NCI-H345 treated with DMSO at 0.1 percent for 48 hours (cell line): ENCODE results near the gene BCAP29.
"Not testable (repeated sequence)": the region's sequence is repeated elsewhere in the genome, so short reads cannot be mapped to it uniquely, and the experiment has no call there.

Source experiments
- DNase-seq: peaks from one replicate; lab custom pipeline; 2025; ENCODE audit not compliant: unreplicated experiment; lab: John Stamatoyannopoulos, UW

The BCAP29 gene

GRCh38 chr7:107615910-107616680 lies 36.0 kb downstream of the BCAP29 start:
- no peak for DNase-seq

GRCh38 chr7:107622429-107622828 lies 42.4 kb downstream of the BCAP29 start:
- DNase-seq, result no peak

- DNase-seq, result no peak
These were observed 42.8 kb downstream of the BCAP29 start for GRCh38 chr7:107622894-107623293.

GRCh38 chr7:107627002-107627401 lies 47.0 kb downstream of the BCAP29 start:
- no peak for DNase-seq

GRCh38 chr7:107628461-107629064 lies 48.5 kb downstream of the BCAP29 start:
- no peak for DNase-seq

- no peak for DNase-seq
These were observed 50.3 kb downstream of the BCAP29 start for GRCh38 chr7:107630342-107630741.

GRCh38 chr7:107631588-107632491 lies 51.8 kb downstream of the BCAP29 start:
- DNase-seq, result no peak

GRCh38 chr7:107632492-107632865 lies 52.4 kb downstream of the BCAP29 start:
- DNase-seq, result no peak

- no peak for DNase-seq
These were observed 58.5 kb downstream of the BCAP29 start for GRCh38 chr7:107638594-107638993.

- DNase-seq, result not testable (repeated sequence)
These were observed 59.0 kb downstream of the BCAP29 start for GRCh38 chr7:107639070-107639469.

- DNase-seq, result no peak
These were observed 61.6 kb downstream of the BCAP29 start for GRCh38 chr7:107641676-107642075.

- DNase-seq, result no peak
These were observed 62.5 kb downstream of the BCAP29 start for GRCh38 chr7:107642501-107642900.

- no peak for DNase-seq
These were observed 63.4 kb downstream of the BCAP29 start for GRCh38 chr7:107643407-107643806.

GRCh38 chr7:107643938-107644308 lies 63.9 kb downstream of the BCAP29 start:
- no peak for DNase-seq

- DNase-seq, result no peak
These were observed 64.4 kb downstream of the BCAP29 start for GRCh38 chr7:107644309-107644974.

- DNase-seq, result no peak
These were observed 72.6 kb downstream of the BCAP29 start for GRCh38 chr7:107652642-107653041.

- DNase-seq, result no peak
These were observed 78.4 kb downstream of the BCAP29 start for GRCh38 chr7:107658467-107658866.

- DNase-seq, result no peak
These were observed 79.6 kb downstream of the BCAP29 start for GRCh38 chr7:107659666-107660065.

- no peak for DNase-seq
These were observed 80.5 kb downstream of the BCAP29 start, which contains the start of gene SLC26A4 for GRCh38 chr7:107660381-107661080. Gene SLC26A4 (plus strand): TSS chr7:107660828. CDS start chr7:107661642, 814 bp downstream.

GRCh38 chr7:107661081-107661864 lies 81.2 kb downstream of the BCAP29 start:
- DNase-seq, result peak; percentile 21
